K562 (cell line): Measurements from ENCODE around the gene MYL12A. TPM values are rescaled to one million over a fixed set of nuclear protein-coding genes. Genes with fewer than 3 reads are reported as not detected.

ENCODE experiments used
- AFF1 ChIP-seq, 2 experiments: fragments of 450-650 bp; IDR thresholded peaks; 2 replicates each; pipeline ENCODE4 v1.6.1; 2018; ENCODE audit warnings: mild to moderate bottlenecking in 2 of 2, low read depth in 1 of 2; ENCODE audit not compliant: partially characterized antibody in 2 of 2
- ATF3 ChIP-seq, 2 experiments: fragments of 450-650 bp in 1 of 2; sonication (generic) in 1 of 2; formaldehyde crosslinking in 1 of 2; IDR thresholded peaks in 1 of 2; conservative IDR thresholded peaks in 1 of 2; 2 replicates each; pipeline versions ENCODE4 v1.6.1 to v1.8.1; 2016 to 2023; ENCODE audit warnings: mild to moderate bottlenecking in 2 of 2, moderate library complexity in 2 of 2, inconsistent platforms in 1 of 2, missing genetic modification reagents in 1 of 2
- CBFA2T3 ChIP-seq: fragments of 450-650 bp; IDR thresholded peaks from 2 replicates; pipeline ENCODE4 v1.6.1; 2017
- DPF2 ChIP-seq: fragments of 450-650 bp; IDR thresholded peaks from 2 replicates; pipeline ENCODE4 v1.6.1; 2016
- EHMT2 ChIP-seq: fragments of 450-650 bp; IDR thresholded peaks from 2 replicates; pipeline ENCODE4 v1.6.1; 2018; ENCODE audit warnings: antibody characterized with exemption
- ELF1 ChIP-seq: fragments of 200-800 bp; sonication (Bioruptor generic); IDR thresholded peaks from 2 replicates; pipeline ENCODE4 v1.6.1; 2016; ENCODE audit warnings: missing genetic modification characterization, missing compliant biosample characterization
- FOSL1 ChIP-seq: fragments of 200-800 bp; sonication (Bioruptor generic); conservative IDR thresholded peaks from 2 replicates; pipeline ENCODE4 v1.6.1; 2016; ENCODE audit warnings: missing genetic modification characterization, missing compliant biosample characterization
- GABPB2 ChIP-seq: fragments of 250-450 bp; sonication (Bioruptor Pico); conservative IDR thresholded peaks from 2 replicates; pipeline ENCODE4 v1.5.1; 2021; ENCODE audit warnings: mild to moderate bottlenecking
- KAT2B ChIP-seq: IDR thresholded peaks from one replicate; pipeline ENCODE4 v1.6.1; 2012; ENCODE audit warnings: low read depth, mild to moderate bottlenecking, control low read depth, inconsistent platforms, low read length, moderate library complexity
- MAFF ChIP-seq: IDR thresholded peaks from 2 replicates; pipeline ENCODE4 v1.6.1; 2012; ENCODE audit warnings: low read length, improper control_type of control experiment
- MAFG ChIP-seq: fragments of 450-650 bp; conservative IDR thresholded peaks from 2 replicates; pipeline ENCODE4 v1.6.1; 2016; ENCODE audit warnings: missing genetic modification characterization, missing compliant biosample characterization
- MXI1 ChIP-seq: IDR thresholded peaks from 2 replicates; pipeline ENCODE4 v1.6.1; 2011; ENCODE audit warnings: low read depth, mild to moderate bottlenecking, improper control_type of control experiment, low read length
- NR2C1 ChIP-seq, 2 experiments: fragments of 450-650 bp; IDR thresholded peaks; 2 replicates each; pipeline ENCODE4 v1.6.1; 2017; ENCODE audit warnings: mild to moderate bottlenecking in 2 of 2, antibody characterized with exemption in 1 of 2, inconsistent platforms in 1 of 2, missing compliant biosample characterization in 1 of 2, missing genetic modification characterization in 1 of 2
- POLR3A ChIP-seq: IDR thresholded peaks from 2 replicates; pipeline ENCODE4 v1.6.1; 2011; ENCODE audit warnings: borderline replicate concordance, mild to moderate bottlenecking, moderate library complexity; ENCODE audit not compliant: insufficient read length, insufficient read depth; ENCODE audit errors: extremely low read depth
- SETDB1 ChIP-seq: IDR thresholded peaks from one replicate; pipeline ENCODE4 v1.6.1; 2012; ENCODE audit warnings: low read length, control low read depth, inconsistent platforms
- SMAD2 ChIP-seq: fragments of 150-350 bp; IDR thresholded peaks from 2 replicates; pipeline ENCODE4 v1.6.1; 2014; ENCODE audit warnings: low read depth, mild to moderate bottlenecking, low read length
- SMARCB1 ChIP-seq: IDR thresholded peaks from 2 replicates; pipeline ENCODE4 v1.6.1; 2011; ENCODE audit warnings: improper control_type of control experiment, low read depth; ENCODE audit not compliant: insufficient read length
- STAT5A ChIP-seq: IDR thresholded peaks from 2 replicates; pipeline ENCODE4 v1.6.1; 2012; ENCODE audit warnings: low read length, inconsistent platforms, borderline replicate concordance
- TFAM ChIP-seq: fragments of 250-450 bp; sonication (Bioruptor Pico); conservative IDR thresholded peaks from 2 replicates; pipeline ENCODE4 v1.5.0; 2021; ENCODE audit warnings: mild to moderate bottlenecking, moderate library complexity
- TFAP4 ChIP-seq: sonication (generic); formaldehyde crosslinking; IDR thresholded peaks from 2 replicates; pipeline ENCODE4 v1.8.0; 2022; ENCODE audit warnings: missing genetic modification reagents, mild to moderate bottlenecking, moderate library complexity, borderline replicate concordance
- TRIM24 ChIP-seq, 2 experiments: fragments of 450-650 bp; IDR thresholded peaks; 2 replicates each; pipeline ENCODE4 v1.6.1; 2016
- ZEB2 ChIP-seq: fragments of 450-650 bp; IDR thresholded peaks from 2 replicates; pipeline ENCODE4 v1.6.1; 2016
- ZNF668 ChIP-seq: fragments of 250-450 bp; sonication (Bioruptor Pico); IDR thresholded peaks from 2 replicates; pipeline ENCODE4 v1.8.0; 2022; ENCODE audit warnings: mild to moderate bottlenecking, inconsistent platforms
- ZNF717 ChIP-seq: fragments of 250-450 bp; sonication (Bioruptor Pico); IDR thresholded peaks from 2 replicates; pipeline ENCODE4 v1.5.0; 2021
- polyA plus RNA-seq, 8 experiments: library from polyadenylated mRNA; depleted of rRNA in 4 of 8; stranded (reverse) in 5 of 8; unstranded in 3 of 8; fragments of >200 nt; fragmentation: Nextera tagmentation in 2 of 8; fragmentation: Illumina TruSeq in 1 of 8; extraction: Ambion mirVana in 2 of 8; extraction: Trizol in 1 of 8; gene quantifications; 2 replicates each; pipeline versions ENCODE4 v1.2.1 to v1.2.3, GENCODE V29; 2011 to 2014; ENCODE audit warnings: inconsistent platforms in 1 of 8, missing spikeins in 1 of 8
- total RNA-seq, 7 experiments: library from RNA; depleted of rRNA in 6 of 7; stranded (reverse); fragments of >200 nt in 6 of 7; fragmentation: Illumina TruSeq in 2 of 7; extraction: Trizol in 2 of 7; gene quantifications; 2 replicates each; pipeline versions ENCODE4 v1.2.1 to v1.2.3, GENCODE V29; 2011 to 2021; ENCODE audit warnings: low replicate concordance in 1 of 7

Gene MYL12A
- total and polyA plus RNA-seq, 9 of the 15 experiments (the other 6 are each of a cell fraction or from before 2014, with no cell fraction given) = 308 to 1,031 (median 559) TPM

- TF ChIP-seq ZNF668 (CRISPR knock-in tag) = no peak
- TF ChIP-seq SMARCB1 = no peak
- no peak for TF ChIP-seq TFAM (CRISPR knock-in tag)
- no peak for TF ChIP-seq TRIM24 (IDR thresholded peaks at IDR 0.05)
- TF ChIP-seq GABPB2 = no peak
- peak; percentile 54; the same call in 1 of the 2 replicates for TF ChIP-seq CBFA2T3
- TF ChIP-seq FOSL1 (tag) = peak; percentile 88
- TF ChIP-seq NR2C1 (IDR thresholded peaks at IDR 0.05) = no peak
- 0 out of 2 replicates have a peak, but pooled peaks have one; percentile 19 for TF ChIP-seq NR2C1 (tag; IDR thresholded peaks at IDR 0.05)
- no peak for TF ChIP-seq ZNF717 (CRISPR knock-in tag)
- TF ChIP-seq SETDB1 = no peak
- TF ChIP-seq EHMT2 = peak; percentile 53; the same call in 1 of the 2 replicates
- TF ChIP-seq MAFG = peak; percentile 63
- TF ChIP-seq ATF3 (IDR thresholded peaks at IDR 0.05) = peak; percentile 22; the same call in 1 of the 2 replicates
- no peak for TF ChIP-seq ATF3 (CRISPR knock-in tag; conservative IDR thresholded peaks at IDR 0.05)
- peak; percentile 75 for TF ChIP-seq ZEB2
- no peak for TF ChIP-seq MXI1
- no peak for TF ChIP-seq SMAD2
- TF ChIP-seq POLR3A = no peak
- no peak for TF ChIP-seq STAT5A
- TF ChIP-seq ELF1 (tag) = no peak
- TF ChIP-seq DPF2 = peak; percentile 56; the same call in 1 of the 2 replicates
- TF ChIP-seq MAFF = peak; percentile 18; the same call in 1 of the 2 replicates
- TF ChIP-seq TFAP4 (CRISPR knock-in tag) = no peak
- TF ChIP-seq AFF1 (IDR thresholded peaks at IDR 0.05; ENCODE audit: low read depth in 1 of 2, partially characterized antibody in 2 of 2) = peak in 1 of 2 experiments; percentile 21
- no peak for TF ChIP-seq KAT2B
Measured at GRCh38 chr18:3293196-3293951, 45.8 kb downstream of the MYL12A start (continued).
